Lower lobe of right lung (tissue), 2 donors: ENCODE measurements around the gene DUSP18. TPM values are rescaled to one million over a fixed set of nuclear protein-coding genes. Genes with fewer than 3 reads are reported as not detected.

Experiments used
- ATAC-seq, 2 donors: fragments of 200-7000 bp; cut with Tn5 transposase; one replicate each; pipeline ENCODE4 v1.9.1; 2020 to 2022; ENCODE audit warnings: mild to moderate bottlenecking in 2 of 2, moderate library complexity in 2 of 2
- DNase-seq: peaks from one replicate; pipeline ENCODE4 v3.0.0-alpha.2; 2020
- H3K27ac ChIP-seq: fragments of 200-600 bp; one replicate; pipeline ENCODE4 v1.8.0; 2022
- H3K27me3 ChIP-seq: fragments of 200-600 bp; one replicate; pipeline ENCODE4 v1.8.0; 2022; ENCODE audit warnings: low read depth
- H3K36me3 ChIP-seq: fragments of 200-600 bp; one replicate; pipeline ENCODE4 v1.8.0; 2022; ENCODE audit warnings: mild to moderate bottlenecking
- H3K4me1 ChIP-seq: fragments of 200-600 bp; one replicate; pipeline ENCODE4 v1.8.0; 2022
- H3K4me3 ChIP-seq: fragments of 200-600 bp; one replicate; pipeline ENCODE4 v1.8.0; 2022; ENCODE audit warnings: mild to moderate bottlenecking
- H3K9me3 ChIP-seq: fragments of 200-600 bp; one replicate; pipeline ENCODE4 v1.8.0; 2022
- intact Hi-C: fragments of 100-400 bp; cut with DNase I; formaldehyde crosslinking; loops from one replicate; pipeline ENCODE4 v1.11.0; 2022
- total RNA-seq: library from RNA; stranded (reverse); fragmentation: NEBNext Ultra II Directional; extraction: Animal tissue kit (Norgen Biotek cat#: 25700); gene quantifications from one replicate; pipeline ENCODE4 v1.2.1, GENCODE V29; 2021
- TF ChIP-seq, protein P1 (sequence below): fragments of 200-600 bp; IDR thresholded peaks from one replicate; pipeline ENCODE4 v1.8.0; 2022; ENCODE audit warnings: antibody characterized with exemption, mild to moderate bottlenecking
- donor health status: DM: no; HTN: yes; CAD: no; lungs with severe emphysema.

The DUSP18 gene
- total RNA-seq, 1 donor from 2014 or later: 21.5 TPM

DNA sequence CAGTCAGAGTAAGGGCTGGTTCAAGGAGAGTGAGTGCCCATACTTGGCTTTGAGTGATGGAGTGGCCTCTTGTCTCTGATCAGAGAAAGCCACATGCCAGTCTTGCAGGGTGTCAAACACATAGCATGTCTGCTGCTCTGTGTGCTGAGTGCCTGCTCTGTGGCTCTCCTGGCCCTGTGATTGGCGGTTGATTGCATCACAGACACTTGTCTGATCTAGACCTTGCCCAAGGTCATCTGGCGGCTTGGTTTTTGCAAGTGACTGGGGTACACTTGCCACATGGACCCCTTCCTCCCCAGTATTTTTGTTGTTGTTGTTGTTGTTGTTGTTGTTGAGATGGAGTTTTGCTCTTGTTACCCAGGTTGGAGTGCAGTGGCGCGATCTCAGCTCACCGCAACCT, 37.3 kb upstream of the DUSP18 start:
- Histone ChIP-seq H3K27me3 (no peaks in the 10 kb centered on the region), H3K27ac (no peak overlapping the region), H3K4me1 (no peaks in the 10 kb centered on the region), H3K4me3 (no peak overlapping the region), H3K36me3 (no peaks in the 10 kb centered on the region), H3K9me3 (no peaks in the 10 kb centered on the region)
- TF ChIP-seq, protein P1, sequence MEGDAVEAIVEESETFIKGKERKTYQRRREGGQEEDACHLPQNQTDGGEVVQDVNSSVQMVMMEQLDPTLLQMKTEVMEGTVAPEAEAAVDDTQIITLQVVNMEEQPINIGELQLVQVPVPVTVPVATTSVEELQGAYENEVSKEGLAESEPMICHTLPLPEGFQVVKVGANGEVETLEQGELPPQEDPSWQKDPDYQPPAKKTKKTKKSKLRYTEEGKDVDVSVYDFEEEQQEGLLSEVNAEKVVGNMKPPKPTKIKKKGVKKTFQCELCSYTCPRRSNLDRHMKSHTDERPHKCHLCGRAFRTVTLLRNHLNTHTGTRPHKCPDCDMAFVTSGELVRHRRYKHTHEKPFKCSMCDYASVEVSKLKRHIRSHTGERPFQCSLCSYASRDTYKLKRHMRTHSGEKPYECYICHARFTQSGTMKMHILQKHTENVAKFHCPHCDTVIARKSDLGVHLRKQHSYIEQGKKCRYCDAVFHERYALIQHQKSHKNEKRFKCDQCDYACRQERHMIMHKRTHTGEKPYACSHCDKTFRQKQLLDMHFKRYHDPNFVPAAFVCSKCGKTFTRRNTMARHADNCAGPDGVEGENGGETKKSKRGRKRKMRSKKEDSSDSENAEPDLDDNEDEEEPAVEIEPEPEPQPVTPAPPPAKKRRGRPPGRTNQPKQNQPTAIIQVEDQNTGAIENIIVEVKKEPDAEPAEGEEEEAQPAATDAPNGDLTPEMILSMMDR: no peak
- intact Hi-C loops: no loop called here
- ATAC-seq (no peak), DNase-seq (no peak)

GRCh38 chr22:30702856-30703255, 35.2 kb upstream of the DUSP18 start:
- no peak overlapping the region for H3K4me3 ChIP-seq
- H3K27ac ChIP-seq: no peak overlapping the region
- no peak for DNase-seq
- intact Hi-C loops: no loop called here
- no peak for ATAC-seq
- no peaks in the 10 kb centered on the region for H3K9me3 ChIP-seq
- no peaks in the 10 kb centered on the region for H3K4me1 ChIP-seq
- H3K36me3 ChIP-seq: no peaks in the 10 kb centered on the region
- TF ChIP-seq, protein P1: no peak
- no peaks in the 10 kb centered on the region for H3K27me3 ChIP-seq

DNA sequence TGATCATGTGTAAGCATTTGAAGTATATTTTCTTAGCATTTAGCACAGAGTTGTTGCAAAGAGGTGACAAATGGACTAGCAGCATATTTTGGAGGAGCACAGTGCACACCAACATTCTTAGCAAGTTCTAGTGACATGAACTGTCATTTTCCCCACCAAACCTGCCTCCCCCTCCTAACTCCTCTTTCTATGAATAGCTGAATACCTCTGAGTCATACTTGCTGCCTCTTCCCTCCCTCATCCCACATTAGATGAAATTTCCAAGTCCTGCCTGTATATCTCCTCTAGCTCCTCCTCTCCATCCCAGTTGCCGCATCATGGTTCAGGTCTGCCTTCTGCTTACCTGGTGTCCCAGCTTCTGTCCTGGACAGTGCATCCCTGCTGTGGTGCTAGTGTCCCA, 34.2 kb upstream of the DUSP18 start:
- ATAC-seq: no peak
- H3K27ac ChIP-seq: no peak overlapping the region
- TF ChIP-seq, protein P1: no peak
- no peaks in the 10 kb centered on the region for H3K4me1 ChIP-seq
- no peaks in the 10 kb centered on the region for H3K36me3 ChIP-seq
- intact Hi-C loops: no loop called here
- H3K4me3 ChIP-seq: no peak overlapping the region
- no peaks in the 10 kb centered on the region for H3K27me3 ChIP-seq
- DNase-seq: no peak
- H3K9me3 ChIP-seq: no peaks in the 10 kb centered on the region

GRCh38 chr22:30697975-30698374, 30.3 kb upstream of the DUSP18 start:
- Histone ChIP-seq H3K9me3 (no peaks in the 10 kb centered on the region), H3K27me3 (peaks cover 7% of the 10 kb centered on the region), H3K36me3 (no peaks in the 10 kb centered on the region), H3K4me3 (no peak overlapping the region), H3K4me1 (peaks cover 15% of the 10 kb centered on the region), H3K27ac (no peak overlapping the region)
- no peak for ATAC-seq
- intact Hi-C loops: no loop called here
- TF ChIP-seq, protein P1: no peak
- DNase-seq: no peak

- Histone ChIP-seq H3K36me3 (no peaks in the 10 kb centered on the region), H3K4me1 (peaks cover 15% of the 10 kb centered on the region), H3K9me3 (no peaks in the 10 kb centered on the region), H3K4me3 (peak overlapping the region; percentile 67), H3K27me3 (peaks cover 7% of the 10 kb centered on the region), H3K27ac (no peak overlapping the region)
- ATAC-seq: no peak
- no peak for DNase-seq
- TF ChIP-seq, protein P1: no peak
- intact Hi-C loops: no loop called here
Measured at GRCh38 chr22:30695871-30696655, 28.4 kb upstream of the DUSP18 start.
